HTR-8/SVneo (cell line): Measurements from ENCODE around the gene MUC5B.

Experiments used
- DNase-seq: peaks from one replicate; pipeline ENCODE4 v3.0.0; 2011; ENCODE audit warnings: low spot score, mixed read lengths; ENCODE audit not compliant: insufficient read length
- FAIRE-seq: peaks from 2 replicates; lab custom pipeline; 2011; peaks lifted over from hg19 to GRCh38; lab: Jason Lieb, UNC

Gene MUC5B

GRCh38 chr11:1276866-1277615 lies 54.2 kb downstream of the MUC5B start:
- DNase-seq, result no peak
- no peak for FAIRE-seq

- no peak for FAIRE-seq
These were observed 55.2 kb downstream of the MUC5B start for GRCh38 chr11:1277936-1278512.

DNA sequence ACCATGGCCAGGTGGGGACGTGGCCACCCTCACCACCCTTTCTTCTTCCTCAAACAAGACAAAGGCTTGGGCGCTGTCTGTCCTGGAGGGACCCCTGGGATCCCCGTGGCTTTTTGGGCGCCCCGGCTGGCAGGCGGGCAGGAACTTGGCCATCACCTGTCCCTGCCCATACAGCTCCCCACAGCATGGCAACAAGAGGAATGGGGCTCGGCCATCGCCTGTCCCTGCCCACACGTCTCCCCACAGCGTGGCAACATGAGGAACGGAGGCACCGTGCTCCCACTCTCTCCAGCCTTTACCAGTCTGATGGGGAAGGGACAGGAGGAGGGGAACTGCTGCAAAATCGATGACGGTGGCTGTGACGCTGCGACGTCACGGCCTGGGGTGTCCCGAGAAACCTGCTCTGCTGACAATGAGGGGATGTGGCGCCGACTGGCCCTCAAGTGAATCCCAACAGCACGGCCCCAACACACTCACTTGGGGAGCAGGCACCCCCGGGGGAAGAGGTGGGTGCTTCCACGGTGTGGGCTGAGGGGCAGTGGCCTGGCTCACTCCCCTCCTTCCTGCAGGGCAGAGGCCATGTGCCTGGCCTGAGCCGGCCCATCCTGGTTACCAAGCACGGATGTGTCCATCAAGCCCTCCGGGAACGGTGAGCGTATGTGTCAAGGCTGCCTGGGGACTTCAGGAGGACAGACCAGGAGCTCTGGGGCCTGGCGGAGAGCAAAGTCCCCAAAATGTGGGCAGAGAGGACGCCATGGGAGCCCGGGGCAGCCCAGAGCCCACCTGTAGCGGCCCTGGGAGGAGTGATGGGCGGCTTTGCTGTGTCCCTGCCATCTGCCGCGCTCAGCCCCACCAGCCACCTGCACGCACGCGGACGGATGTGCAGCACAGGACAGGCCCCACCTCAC lies 56.2 kb downstream of the MUC5B start:
- DNase-seq, result no peak
- FAIRE-seq, result no peak

More at GRCh38 chr11:1277936-1278512, 55.2 kb downstream of the MUC5B start:
- DNase-seq, result no peak

- DNase-seq (no peak), FAIRE-seq (no peak)
These were observed 56.8 kb downstream of the MUC5B start for GRCh38 chr11:1279674-1280055.

DNA sequence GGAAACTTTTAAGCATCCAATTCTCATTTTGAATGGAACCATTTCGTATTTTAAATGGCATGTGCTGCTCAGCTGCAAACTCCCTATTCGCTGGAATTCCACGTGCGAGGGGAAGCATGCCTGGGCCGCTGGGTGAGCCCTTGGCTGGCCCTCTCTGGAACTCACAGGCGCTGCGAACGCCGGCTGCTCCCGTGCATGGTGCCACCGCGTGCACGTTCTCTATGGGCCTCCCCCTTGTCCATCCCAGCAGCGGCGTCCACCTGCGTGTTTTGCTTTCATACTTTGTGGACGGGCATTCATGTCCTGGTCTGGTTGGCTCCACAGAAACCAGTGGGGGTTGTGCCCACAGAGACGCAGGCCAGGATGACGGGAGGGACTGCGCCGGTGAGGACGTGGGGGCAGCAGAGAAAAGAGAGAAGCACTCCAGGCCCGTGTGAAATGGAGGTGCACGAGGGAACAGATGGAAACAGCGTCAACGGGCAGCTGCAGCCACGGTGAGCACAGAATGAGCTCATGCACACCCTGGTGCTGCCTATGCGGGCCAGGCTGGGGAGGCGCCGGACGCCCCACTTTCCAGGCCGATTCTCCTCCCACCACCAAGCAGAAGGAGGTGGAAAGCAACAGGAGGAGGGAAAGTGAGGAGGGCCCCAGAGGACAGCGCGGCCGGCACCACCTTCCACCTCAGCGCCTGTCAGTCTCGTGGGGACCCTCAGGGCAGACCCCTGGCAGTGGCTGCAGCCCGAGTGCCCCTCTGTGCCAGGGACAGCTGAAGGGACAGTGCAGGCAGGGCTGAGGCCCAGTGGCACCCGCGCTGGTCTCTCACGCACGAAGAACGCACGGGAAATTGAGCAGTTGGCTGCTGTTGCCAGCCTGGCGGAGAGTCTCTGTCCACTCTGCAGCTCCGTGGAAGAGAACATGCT lies 57.5 kb downstream of the MUC5B start:
- no peak for FAIRE-seq

DNA sequence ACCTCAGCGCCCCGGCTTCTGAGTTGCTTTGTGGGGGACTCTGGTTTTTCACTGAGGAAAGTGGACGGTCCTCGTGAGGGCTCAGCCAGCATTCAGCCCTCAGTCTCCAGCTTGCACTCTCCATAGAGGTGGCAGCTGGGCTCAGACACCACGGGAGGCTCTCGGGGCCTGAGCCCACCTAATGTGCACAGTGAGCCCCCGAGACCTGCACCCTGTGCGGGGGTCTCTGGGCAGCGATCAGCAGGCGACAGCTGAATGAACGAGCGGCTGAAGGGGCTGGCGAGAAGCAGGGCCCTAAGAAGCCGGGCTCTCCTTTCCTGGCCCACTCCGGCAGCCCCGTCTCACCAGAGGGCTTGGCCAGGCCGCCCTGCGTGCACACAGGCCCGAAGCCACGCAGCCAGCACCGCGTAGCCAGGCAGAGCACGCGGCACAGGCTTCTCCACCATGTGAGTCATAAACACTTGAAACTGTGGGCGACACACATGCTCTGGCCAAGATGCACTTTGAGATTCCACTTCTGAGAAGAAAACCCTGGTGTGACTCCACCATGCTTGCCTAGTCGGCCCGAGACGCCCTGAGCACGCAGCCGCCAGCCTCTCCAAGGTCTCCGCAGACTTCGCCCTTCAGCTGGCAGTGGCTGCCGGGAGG lies 58.6 kb downstream of the MUC5B start:
- no peak for DNase-seq
- FAIRE-seq, result no peak

More for the DNA sequence above, 57.5 kb downstream of the MUC5B start:
- no peak for DNase-seq

GRCh38 chr11:1281974-1282365 lies 59.1 kb downstream of the MUC5B start:
- FAIRE-seq (no peak), DNase-seq (no peak)

DNA sequence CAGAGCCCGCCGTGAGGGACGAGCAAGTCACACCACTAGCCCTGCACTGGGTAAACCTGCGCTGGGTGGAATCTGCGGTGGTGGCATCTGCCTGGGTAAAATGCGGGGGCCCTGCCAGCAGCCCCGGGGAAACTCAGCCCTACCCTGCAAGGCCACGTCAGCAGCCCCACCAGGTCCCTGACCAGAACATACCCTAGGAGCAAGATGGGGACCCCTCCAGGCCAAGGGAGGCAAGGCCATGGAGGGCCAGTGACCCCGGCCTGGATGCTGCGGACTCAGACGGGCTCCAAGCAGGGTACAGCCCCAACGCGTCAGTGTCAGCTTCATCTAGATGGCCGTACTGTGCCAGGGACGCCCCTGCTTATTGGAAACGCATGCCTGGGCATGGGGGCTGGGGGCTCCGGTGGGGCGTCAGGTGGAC lies 60.2 kb downstream of the MUC5B start:
- FAIRE-seq, result no peak
- DNase-seq, result no peak

DNA sequence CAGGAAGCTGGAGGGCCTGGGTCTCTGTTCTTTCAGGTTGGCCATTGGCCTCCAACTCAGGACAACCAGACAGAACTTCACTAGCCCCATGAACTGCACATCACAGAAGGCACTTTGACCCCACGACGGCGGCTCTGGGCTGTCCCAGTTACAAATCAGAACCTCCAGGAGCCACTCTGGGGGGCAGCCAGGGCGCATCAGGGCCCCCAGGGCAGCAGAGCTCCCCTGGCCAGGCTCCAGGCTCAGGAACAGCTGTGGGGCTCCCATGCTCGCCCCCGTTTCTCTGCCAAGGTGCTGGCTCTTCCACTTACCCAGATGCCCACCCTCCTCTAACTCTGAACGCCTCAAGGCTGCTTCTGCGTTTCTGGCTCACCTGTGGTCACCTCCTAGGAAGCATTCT lies 61.0 kb downstream of the MUC5B start:
- DNase-seq, result no peak
- FAIRE-seq, result no peak

- FAIRE-seq, result no peak
- DNase-seq, result no peak
These were observed 62.5 kb downstream of the MUC5B start for GRCh38 chr11:1285316-1285744.

GRCh38 chr11:1285876-1286275 lies 63.0 kb downstream of the MUC5B start:
- no peak for FAIRE-seq

DNA sequence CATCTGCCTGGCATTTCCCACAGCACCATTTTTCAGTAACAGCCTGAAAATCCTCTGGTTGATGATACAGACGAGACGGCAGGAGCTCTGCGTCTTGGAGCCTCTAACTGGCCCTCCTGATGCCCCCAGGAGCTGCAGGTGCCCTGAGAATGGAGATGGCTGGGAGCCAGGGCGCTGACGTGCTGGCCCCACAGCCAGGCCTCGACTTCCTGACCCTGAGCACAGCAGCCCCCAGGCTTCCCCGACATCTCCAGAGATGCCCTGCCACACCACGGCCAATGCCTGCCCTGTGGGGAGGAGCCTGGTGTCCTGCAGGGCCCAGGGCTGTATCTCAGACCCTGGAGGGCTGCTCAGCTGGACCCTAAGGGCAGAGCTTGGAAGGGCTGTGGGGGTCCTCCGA lies 65.1 kb downstream of the MUC5B start:
- FAIRE-seq (no peak), DNase-seq (no peak)

More at GRCh38 chr11:1285876-1286275, 63.0 kb downstream of the MUC5B start:
- DNase-seq, result no peak

DNA sequence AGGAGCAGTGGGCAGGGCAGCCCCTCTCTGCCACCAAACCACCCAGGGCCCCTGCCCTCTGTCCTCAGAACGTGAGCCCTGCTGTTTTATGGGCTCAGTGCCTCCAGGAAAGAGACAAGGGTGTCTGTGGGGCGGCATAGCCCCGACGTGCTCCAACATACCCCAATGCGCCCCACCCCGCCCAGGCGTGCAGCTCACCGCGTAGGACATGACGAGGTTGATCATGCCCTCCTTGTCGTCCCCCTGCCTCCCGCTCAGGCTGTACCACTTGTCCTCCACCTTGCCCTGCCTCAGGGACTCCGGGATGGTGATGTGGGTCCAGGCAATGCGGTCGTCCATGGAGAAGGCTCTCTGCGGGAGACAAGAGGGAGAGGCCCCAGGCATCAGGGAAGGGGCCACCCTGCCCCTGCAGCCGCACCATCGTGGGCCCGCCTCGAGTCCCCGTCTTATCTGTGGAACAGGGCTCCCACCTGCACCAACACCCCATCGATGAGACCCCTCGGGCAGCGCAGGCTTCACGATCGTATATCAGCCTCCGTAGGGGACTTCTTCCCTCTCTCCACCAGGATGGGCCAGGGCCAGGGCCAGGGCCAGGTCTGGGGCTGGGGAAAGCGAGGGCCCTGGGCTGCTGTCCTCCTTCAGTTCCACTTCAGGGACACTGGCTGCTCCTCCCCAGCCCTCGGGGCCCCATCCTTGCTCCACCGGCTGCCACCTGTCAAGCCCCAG lies 65.7 kb downstream of the MUC5B start:
- DNase-seq (no peak), FAIRE-seq (no peak)

GRCh38 chr11:1289211-1289935 lies 66.5 kb downstream of the MUC5B start:
- FAIRE-seq (no peak), DNase-seq (no peak)

DNA sequence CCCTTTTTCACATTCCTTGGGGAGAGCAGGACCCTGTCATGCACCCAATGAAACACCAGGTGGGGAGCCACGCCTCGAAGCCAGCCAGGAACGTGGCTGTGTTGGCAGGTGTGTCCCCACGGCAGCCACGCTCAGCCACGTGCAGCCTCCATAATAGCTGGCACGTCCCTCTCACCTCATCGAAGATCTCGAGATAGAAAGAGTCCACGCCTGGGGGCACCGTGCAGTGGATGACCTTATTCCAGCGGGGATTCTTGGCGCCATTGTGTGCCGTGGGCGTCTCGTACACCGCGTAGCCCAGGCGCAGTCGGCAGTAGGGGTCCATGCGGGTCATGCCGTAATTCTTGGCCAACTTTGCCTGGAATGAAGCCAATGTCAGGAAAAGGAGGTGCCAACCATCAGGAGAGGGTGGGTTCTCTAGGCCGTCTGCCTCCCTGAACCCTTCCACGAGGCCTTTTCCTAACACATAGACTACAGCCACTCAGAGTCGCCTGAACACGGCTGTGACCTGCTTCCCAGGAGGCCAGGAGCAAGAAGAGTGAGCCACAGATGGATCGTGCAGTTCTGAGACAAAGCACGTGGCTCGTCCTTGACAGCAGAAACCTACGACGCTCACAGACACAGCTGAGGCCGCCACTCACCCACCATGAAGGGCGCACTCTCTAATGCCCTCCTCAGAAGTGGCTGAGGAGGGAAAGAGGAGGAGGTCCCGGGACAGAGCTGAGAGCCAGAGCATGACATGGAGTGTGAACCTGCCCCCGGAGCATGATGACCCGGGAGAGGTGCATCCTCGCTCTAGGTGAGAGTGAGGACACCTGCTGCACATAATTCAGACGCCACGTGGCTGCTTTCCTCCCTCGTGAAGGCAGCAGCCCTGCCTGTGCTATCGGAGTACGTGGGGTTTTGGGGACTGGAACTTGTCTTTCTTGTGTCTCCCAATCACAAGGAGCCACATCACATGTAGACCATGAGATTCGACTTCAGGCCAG lies 67.5 kb downstream of the MUC5B start:
- DNase-seq (no peak), FAIRE-seq (no peak)

DNA sequence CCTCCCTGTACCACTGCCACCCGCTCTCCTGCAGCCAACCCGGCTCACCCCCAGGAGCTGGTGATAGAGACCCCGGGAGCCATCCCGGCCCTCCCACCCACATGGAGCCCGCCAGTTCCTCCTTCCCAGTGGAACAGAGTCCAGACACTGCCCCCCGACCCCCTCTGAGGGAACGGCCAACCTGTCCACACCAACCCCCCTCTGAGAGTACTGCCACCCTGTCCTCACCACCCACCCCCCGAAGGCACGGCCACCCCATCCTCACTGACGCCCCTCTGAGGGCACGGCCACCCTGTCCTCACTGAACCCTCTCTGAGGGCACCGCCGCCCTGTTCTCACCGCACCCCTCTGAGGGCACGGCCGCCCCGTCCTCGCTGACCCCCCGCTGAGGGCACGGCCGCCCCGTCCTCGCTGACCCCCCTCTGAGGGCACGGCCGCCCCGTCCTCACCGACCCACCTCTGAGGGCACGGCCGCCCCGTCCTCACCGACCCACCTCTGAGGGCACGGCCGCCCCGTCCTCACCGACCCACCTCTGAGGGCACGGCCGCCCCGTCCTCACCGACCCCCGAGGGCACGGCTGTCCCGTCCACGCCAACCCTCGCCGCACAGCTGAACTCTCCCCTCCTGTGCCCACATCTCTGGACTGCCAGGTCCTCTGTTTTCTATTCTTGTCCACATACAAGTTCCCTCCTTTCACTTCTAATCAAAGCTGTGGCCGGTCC lies 68.6 kb downstream of the MUC5B start:
- DNase-seq (no peak), FAIRE-seq (no peak)
